Measurements from ENCODE around the gene CC2D2A.

CC2D2A gene

GRCh38 chr4:15469402-15470127 lies at the start of gene CC2D2A:
Gene CC2D2A (plus strand): TSS chr4:15469882. CDS start chr4:15475933, 6,051 bp downstream.
- no peak for DNase-seq (ENCODE audit: low read depth)

GRCh38 chr4:15420642-15421041 lies 49.0 kb upstream of the CC2D2A start:
- DNase-seq (ENCODE audit: low read depth) = no peak

GRCh38 chr4:15423285-15423711 lies 46.4 kb upstream of the CC2D2A start:
- DNase-seq (ENCODE audit: low read depth) = no peak

GRCh38 chr4:15425520-15425919 lies 44.2 kb upstream of the CC2D2A start:
- DNase-seq (ENCODE audit: low read depth) = no peak

GRCh38 chr4:15427161-15427560 lies 42.5 kb upstream of the CC2D2A start:
- no peak for DNase-seq (ENCODE audit: low read depth)

GRCh38 chr4:15427701-15428100 lies 42.0 kb upstream of the CC2D2A start, which contains the start of gene C1QTNF7:
Gene C1QTNF7 (plus strand): TSS chr4:15428033. CDS start chr4:15435744, 7,711 bp downstream.
- DNase-seq (ENCODE audit: low read depth) = no peak

- DNase-seq (ENCODE audit: low read depth) = no peak
Observed at GRCh38 chr4:15428611-15429010, 41.1 kb upstream of the CC2D2A start.

GRCh38 chr4:15434091-15434490 lies 35.6 kb upstream of the CC2D2A start:
- DNase-seq (ENCODE audit: low read depth) = no peak

- no peak for DNase-seq (ENCODE audit: low read depth)
Observed at GRCh38 chr4:15434676-15435075, 35.0 kb upstream of the CC2D2A start.

- no peak for DNase-seq (ENCODE audit: low read depth)
Observed at GRCh38 chr4:15436513-15436912, 33.2 kb upstream of the CC2D2A start.

GRCh38 chr4:15438939-15439524 lies 30.6 kb upstream of the CC2D2A start:
- DNase-seq (ENCODE audit: low read depth) = no peak

GRCh38 chr4:15443371-15444160 lies 26.1 kb upstream of the CC2D2A start:
- no peak for DNase-seq (ENCODE audit: low read depth)

GRCh38 chr4:15444276-15444675 lies 25.4 kb upstream of the CC2D2A start:
- DNase-seq (ENCODE audit: low read depth) = no peak

- DNase-seq (ENCODE audit: low read depth) = no peak
Observed at GRCh38 chr4:15444879-15445547, 24.7 kb upstream of the CC2D2A start.

- DNase-seq (ENCODE audit: low read depth) = no peak
Observed at GRCh38 chr4:15451181-15451865, 18.4 kb upstream of the CC2D2A start.

- DNase-seq (ENCODE audit: low read depth) = no peak
Observed at GRCh38 chr4:15451866-15452765, 17.6 kb upstream of the CC2D2A start.

GRCh38 chr4:15455290-15455689 lies 14.4 kb upstream of the CC2D2A start:
- no peak for DNase-seq (ENCODE audit: low read depth)

- DNase-seq (ENCODE audit: low read depth) = no peak
Observed at GRCh38 chr4:15457406-15458201, 12.1 kb upstream of the CC2D2A start.

- DNase-seq (ENCODE audit: low read depth) = no peak
Observed at GRCh38 chr4:15458616-15459015, 11.1 kb upstream of the CC2D2A start.

- DNase-seq (ENCODE audit: low read depth) = no peak
Observed at GRCh38 chr4:15459706-15460105, 10.0 kb upstream of the CC2D2A start.
